Measurements from ENCODE around the gene ANKS1A. TPM values are rescaled to one million over a fixed set of nuclear protein-coding genes. Genes with fewer than 3 reads are reported as not detected.

Gene ANKS1A
- total and polyA plus RNA-seq, 2 of the 4 experiments (the other 2 are of a cell fraction): 7.2 to 7.5 TPM

- no peak for TF ChIP-seq ELK1 (IDR thresholded peaks at IDR 0.05; ENCODE audit: borderline replicate concordance, low read depth, low read length)
- TF ChIP-seq RAD21 (IDR thresholded peaks at IDR 0.05; ENCODE audit: low read length): no peak
- TF ChIP-seq CHD1 (IDR thresholded peaks at IDR 0.05; ENCODE audit: low read depth, low read length): no peak
- no peak for TF ChIP-seq SMC3 (IDR thresholded peaks at IDR 0.05; ENCODE audit: low read depth, low read length)
- no peak for TF ChIP-seq MAFK (IDR thresholded peaks at IDR 0.05; ENCODE audit: low read depth, low read length)
- no peak for TF ChIP-seq CTCF (conservative IDR thresholded peaks at IDR 0.05; ENCODE audit: low read depth, low read length)
- TF ChIP-seq MXI1 (IDR thresholded peaks at IDR 0.05; ENCODE audit: borderline replicate concordance, low read depth, low read length): no peak
- TF ChIP-seq USF2 (IDR thresholded peaks at IDR 0.05; ENCODE audit: low read depth, low read length): no peak
- TF ChIP-seq MAZ (IDR thresholded peaks at IDR 0.05; ENCODE audit: borderline replicate concordance, low read depth, low read length): no peak
- no peak for TF ChIP-seq NFE2L2 (IDR thresholded peaks at IDR 0.05; ENCODE audit: low read depth, low read length)
- TF ChIP-seq RFX5 (IDR thresholded peaks at IDR 0.05; ENCODE audit: low read depth, low read length): no peak
- no peak for TF ChIP-seq CEBPB (IDR thresholded peaks at IDR 0.05; ENCODE audit: low read depth, low read length)
- no peak for TF ChIP-seq POLR2A (IDR thresholded peaks at IDR 0.05; ENCODE audit: low read depth, low read length)
- no peak for TF ChIP-seq FOS (IDR thresholded peaks at IDR 0.05; ENCODE audit: low read depth, low read length)
- TF ChIP-seq RCOR1 (IDR thresholded peaks at IDR 0.05; ENCODE audit: insufficient replicate concordance, low read length): no peak
- TF ChIP-seq BHLHE40 (IDR thresholded peaks at IDR 0.05; ENCODE audit: low read depth, low read length): no peak
- no peaks in the 10 kb centered on the region for H3K79me1 ChIP-seq (ENCODE audit: low read depth in 1 of 2, low read length in 2 of 2)
- H2BK15ac ChIP-seq (ENCODE audit: low read depth, low read length): no peak overlapping the region
- CTCF ChIA-PET: no interaction called here
- no peaks in the 10 kb centered on the region for H3K9me3 ChIP-seq (ENCODE audit: control insufficient read depth, insufficient read depth, low read length)
- no peaks in the 10 kb centered on the region for H4K20me1 ChIP-seq (ENCODE audit: insufficient read depth, low read length)
- no peak overlapping the region for H2BK5ac ChIP-seq (ENCODE audit: low read depth, low read length, poor library complexity, severe bottlenecking)
- in situ Hi-C loops (cut with MboI; ENCODE audit: low sequenced_read_pairs): no loop called here
- no peak overlapping the region for H2BK120ac ChIP-seq (ENCODE audit: low read depth, low read length)
- H4K91ac ChIP-seq (ENCODE audit: insufficient read depth, low read depth, low read length): no peak overlapping the region
- no peak overlapping the region for H4K5ac ChIP-seq (ENCODE audit: low read depth, low read length)
- dilution Hi-C loops (cut with HindIII; ENCODE audit: low sequenced_read_pairs, unreplicated experiment): no loop called here
- H3K14ac ChIP-seq (replicated peaks; ENCODE audit: low read depth, low read length): no peak overlapping the region
- ATAC-seq (ENCODE audit: low read depth) (no peak), DNase-seq (no peak)
- no peak overlapping the region for H3K18ac ChIP-seq (ENCODE audit: low read depth, low read length)
- H2AK5ac ChIP-seq (ENCODE audit: low read depth, low read length): no peak overlapping the region
- H3K4me2 ChIP-seq (ENCODE audit: low read depth, low read length): no peak overlapping the region
- POLR2A ChIA-PET (ENCODE audit: unreplicated experiment): no interaction called here
- no peak overlapping the region for H2AFZ ChIP-seq (replicated peaks; ENCODE audit: low read length, poor library complexity)
- H3K23ac ChIP-seq (ENCODE audit: low read depth, low read length): no peak overlapping the region
- H4K8ac ChIP-seq (ENCODE audit: low read depth in 2 of 2, low read length in 2 of 2): no peak overlapping the region
- peaks cover 3% of the 10 kb centered on the region for H3K4me1 ChIP-seq (ENCODE audit: control insufficient read depth, insufficient read depth, low read length)
- H3K4me3 ChIP-seq (ENCODE audit: insufficient read depth, low read depth, low read length): no peak overlapping the region
- BruUV-seq (replicated peaks): no TSS peak
- H3K9me1 ChIP-seq (ENCODE audit: insufficient read depth, low read length): peaks cover 6% of the 10 kb centered on the region; the same call in 1 of the 2 replicates
- H2AK9ac ChIP-seq (replicated peaks; ENCODE audit: low read depth, low read length, poor library complexity): no peak overlapping the region
- no peak overlapping the region for H3K4ac ChIP-seq (ENCODE audit: low read depth, low read length)
- WGBS, 2 experiments (ENCODE audit: extremely low coverage in 2 of 2, insufficient read length in 1 of 2): 44% methylated on average over 3 of the region's 8 CpGs; no CpG with 5 or more reads in 1 of the 2 experiments
- no peaks in the 10 kb centered on the region for H3K27me3 ChIP-seq (ENCODE audit: control insufficient read depth, insufficient read depth, low read length)
- no peak overlapping the region for H3K56ac ChIP-seq (ENCODE audit: extremely low read depth, insufficient read depth, low read length)
- no peak overlapping the region for H2BK20ac ChIP-seq (ENCODE audit: low read depth, low read length)
- H3K9ac ChIP-seq (ENCODE audit: low read depth, low read length): no peak overlapping the region
- intact Hi-C loops (cut with micrococcal nuclease): loop anchor here (2.0 kb wide), 1 partner anchor 32 kb away; no protein-coding TSS in a partner anchor
- H3K36me3 ChIP-seq (ENCODE audit: control insufficient read depth, insufficient read depth, low read length): peaks cover 26% of the 10 kb centered on the region
- H3K27ac ChIP-seq (ENCODE audit: insufficient read depth, low read length): no peak overlapping the region
Observed at GRCh38 chr6:35064757-35065440, 175.8 kb downstream of the ANKS1A start.

Measured in IMR-90 (cell line).